ENCODE data around the gene P2RX2.

The P2RX2 gene

GRCh38 chr12:132625731-132626430 lies 7.3 kb downstream of the P2RX2 start:
- TF ChIP-seq, protein P1, sequence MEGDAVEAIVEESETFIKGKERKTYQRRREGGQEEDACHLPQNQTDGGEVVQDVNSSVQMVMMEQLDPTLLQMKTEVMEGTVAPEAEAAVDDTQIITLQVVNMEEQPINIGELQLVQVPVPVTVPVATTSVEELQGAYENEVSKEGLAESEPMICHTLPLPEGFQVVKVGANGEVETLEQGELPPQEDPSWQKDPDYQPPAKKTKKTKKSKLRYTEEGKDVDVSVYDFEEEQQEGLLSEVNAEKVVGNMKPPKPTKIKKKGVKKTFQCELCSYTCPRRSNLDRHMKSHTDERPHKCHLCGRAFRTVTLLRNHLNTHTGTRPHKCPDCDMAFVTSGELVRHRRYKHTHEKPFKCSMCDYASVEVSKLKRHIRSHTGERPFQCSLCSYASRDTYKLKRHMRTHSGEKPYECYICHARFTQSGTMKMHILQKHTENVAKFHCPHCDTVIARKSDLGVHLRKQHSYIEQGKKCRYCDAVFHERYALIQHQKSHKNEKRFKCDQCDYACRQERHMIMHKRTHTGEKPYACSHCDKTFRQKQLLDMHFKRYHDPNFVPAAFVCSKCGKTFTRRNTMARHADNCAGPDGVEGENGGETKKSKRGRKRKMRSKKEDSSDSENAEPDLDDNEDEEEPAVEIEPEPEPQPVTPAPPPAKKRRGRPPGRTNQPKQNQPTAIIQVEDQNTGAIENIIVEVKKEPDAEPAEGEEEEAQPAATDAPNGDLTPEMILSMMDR (IDR thresholded peaks at IDR 0.05; ENCODE audit: low read depth, low read length), result no peak
- no peak overlapping the region for H3K4me3 ChIP-seq (ENCODE audit: low read depth, low read length)
- in situ Hi-C loops (cut with HindIII; ENCODE audit: low sequenced_read_pairs), result no loop called here
- DNase-seq (ENCODE audit: low read depth, low spot score), result no peak

DNA sequence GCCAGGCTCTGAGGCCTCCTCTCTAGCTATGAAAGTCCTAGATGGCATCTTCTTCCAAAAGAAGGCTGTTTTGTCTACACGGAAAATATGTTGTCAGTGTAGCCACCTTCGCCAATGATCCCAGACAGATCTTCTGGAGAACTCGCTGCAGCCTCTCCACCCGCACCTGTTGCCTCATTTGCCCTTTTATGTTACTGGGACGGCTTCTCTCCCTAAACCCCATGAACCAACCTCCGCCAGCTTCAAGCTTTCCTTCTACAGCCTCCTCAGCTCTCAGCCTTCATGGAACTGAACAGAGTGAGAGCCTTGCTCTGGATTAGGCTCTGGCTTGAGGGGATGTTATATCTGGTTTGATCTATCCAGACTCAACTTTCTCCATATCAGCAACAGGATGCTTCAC lies 10.8 kb downstream of the P2RX2 start:
- no peak overlapping the region for H3K4me3 ChIP-seq (ENCODE audit: low read depth, low read length)
- TF ChIP-seq, protein P1 (IDR thresholded peaks at IDR 0.05; ENCODE audit: low read depth, low read length), result no peak
- no peak for DNase-seq (ENCODE audit: low read depth, low spot score)
- in situ Hi-C loops (cut with HindIII; ENCODE audit: low sequenced_read_pairs), result no loop called here

DNA sequence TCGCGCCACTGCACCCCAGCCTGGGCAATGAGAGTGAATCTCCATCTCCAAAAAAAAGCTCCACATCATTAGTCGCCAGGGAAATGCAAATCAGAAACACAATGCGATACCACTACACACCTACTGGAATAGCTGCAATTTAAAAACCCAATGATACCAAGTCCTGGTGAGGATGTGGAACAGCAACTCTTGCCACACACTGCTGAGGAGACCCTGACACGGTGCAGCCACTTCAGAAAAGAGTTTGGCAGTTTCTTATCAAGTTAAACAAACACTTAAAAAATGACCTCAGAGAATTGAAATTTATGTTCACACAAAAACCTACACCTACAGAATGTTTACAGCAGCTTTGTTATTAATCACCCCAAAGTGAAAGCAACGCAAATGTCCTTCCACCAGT lies 12.1 kb downstream of the P2RX2 start:
- TF ChIP-seq, protein P1 (IDR thresholded peaks at IDR 0.05; ENCODE audit: low read depth, low read length), result no peak
- H3K4me3 ChIP-seq (ENCODE audit: low read depth, low read length), result no peak overlapping the region
- DNase-seq (ENCODE audit: low read depth, low spot score), result no peak
- in situ Hi-C loops (cut with HindIII; ENCODE audit: low sequenced_read_pairs), result no loop called here

DNA sequence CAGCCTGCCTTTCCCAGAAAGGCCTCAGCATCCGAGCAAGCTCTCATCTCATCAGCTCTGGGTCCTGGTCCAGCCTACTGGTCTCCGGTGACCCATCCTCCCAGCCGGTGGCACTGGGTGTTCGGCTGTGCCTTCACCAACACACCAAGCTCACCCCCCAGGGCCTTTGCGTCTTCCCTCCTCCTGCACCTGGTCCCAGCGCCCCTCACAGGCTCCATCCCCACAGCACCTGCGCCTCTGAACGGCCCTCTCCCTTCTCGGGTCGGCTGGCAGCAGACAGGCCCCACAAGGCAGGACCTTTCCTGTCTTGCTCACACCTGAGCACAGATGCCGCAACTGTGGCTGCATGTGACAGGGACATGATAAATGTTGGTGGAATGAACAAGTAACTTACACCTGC lies 13.1 kb downstream of the P2RX2 start:
- in situ Hi-C loops (cut with HindIII; ENCODE audit: low sequenced_read_pairs), result no loop called here
- TF ChIP-seq, protein P1 (IDR thresholded peaks at IDR 0.05; ENCODE audit: low read depth, low read length), result no peak
- no peak for DNase-seq (ENCODE audit: low read depth, low spot score)
- no peak overlapping the region for H3K4me3 ChIP-seq (ENCODE audit: low read depth, low read length)

- no peak overlapping the region for H3K4me3 ChIP-seq (ENCODE audit: low read depth, low read length)
- TF ChIP-seq, protein P1 (IDR thresholded peaks at IDR 0.05; ENCODE audit: low read depth, low read length), result no peak
- in situ Hi-C loops (cut with HindIII; ENCODE audit: low sequenced_read_pairs), result no loop called here
- no peak for DNase-seq (ENCODE audit: low read depth, low spot score)
Observed at GRCh38 chr12:132632521-132633228, 14.1 kb downstream of the P2RX2 start.

DNA sequence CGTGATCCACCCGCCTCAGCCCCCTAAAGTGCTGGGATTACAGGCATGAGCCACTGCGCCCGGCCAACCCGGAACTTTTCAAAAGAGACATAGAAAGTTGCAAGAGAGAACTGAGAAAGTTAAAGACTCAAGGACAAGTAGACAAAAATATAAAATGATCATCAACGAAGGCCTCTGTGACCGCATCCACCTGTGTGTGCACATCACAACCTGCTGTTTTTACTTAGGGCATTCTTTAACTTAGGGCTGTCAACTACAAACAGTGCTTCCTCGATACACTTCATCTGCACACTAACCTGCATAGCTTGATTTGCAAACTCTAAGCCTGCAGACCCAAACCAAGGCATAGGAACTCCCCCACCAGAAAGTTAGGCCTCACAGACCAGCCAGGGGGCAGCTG lies 14.8 kb downstream of the P2RX2 start:
- in situ Hi-C loops (cut with HindIII; ENCODE audit: low sequenced_read_pairs), result no loop called here
- H3K4me3 ChIP-seq (ENCODE audit: low read depth, low read length), result no peak overlapping the region
- no peak for DNase-seq (ENCODE audit: low read depth, low spot score)
- TF ChIP-seq, protein P1 (IDR thresholded peaks at IDR 0.05; ENCODE audit: low read depth, low read length), result no peak
